Right atrium auricular region (tissue), 2 donors: ENCODE results near the gene ETFB. TPM values are rescaled to one million over a fixed set of nuclear protein-coding genes. Genes with fewer than 3 reads are reported as not detected.

ENCODE experiments used
- DNase-seq: peaks from one replicate; pipeline ENCODE4 v3.0.0-alpha.2; 2019; ENCODE audit warnings: low spot score
- H3K27ac ChIP-seq, 2 donors: fragments of 200-600 bp; sonication (generic); 1 replicate in 1 of 2; 2 replicates in 1 of 2; pipeline ENCODE4 v1.5.1; 2016 to 2019
- H3K27me3 ChIP-seq, 2 donors: fragments of 200-600 bp; sonication (generic); one replicate each; pipeline versions ENCODE4 v1.5.1 to v1.6.0; 2017 to 2019
- H3K36me3 ChIP-seq: fragments of 200-600 bp; sonication (generic); one replicate; pipeline ENCODE4 v1.5.1; 2016
- H3K4me1 ChIP-seq, 2 donors: fragments of 200-600 bp; sonication (generic); one replicate each; pipeline versions ENCODE4 v1.5.1 to v1.6.0; 2017 to 2019
- H3K4me3 ChIP-seq, 2 donors: fragments of 200-600 bp; sonication (generic); 1 replicate in 1 of 2; 2 replicates in 1 of 2; pipeline ENCODE4 v1.5.1; 2017 to 2019; ENCODE audit warnings: mild to moderate bottlenecking in 1 of 2, moderate library complexity in 1 of 2
- H3K9me3 ChIP-seq, 2 donors: fragments of 200-600 bp; sonication (generic); one replicate each; pipeline ENCODE4 v1.5.1; 2019
- total RNA-seq, 2 donors: library from RNA; depleted of rRNA; stranded (reverse); fragments of >200 nt; gene quantifications; one replicate each; pipeline ENCODE4 v1.1.0, GENCODE V29; 2016
- TF ChIP-seq, protein P1 (sequence below), 2 donors: fragments of 200-600 bp; sonication (generic); IDR thresholded peaks; one replicate each; pipeline ENCODE4 v1.5.1; 2019; ENCODE audit warnings: antibody characterized with exemption in 2 of 2

The ETFB gene
- total RNA-seq, 2 donors from 2014 or later, result 385 TPM

DNA sequence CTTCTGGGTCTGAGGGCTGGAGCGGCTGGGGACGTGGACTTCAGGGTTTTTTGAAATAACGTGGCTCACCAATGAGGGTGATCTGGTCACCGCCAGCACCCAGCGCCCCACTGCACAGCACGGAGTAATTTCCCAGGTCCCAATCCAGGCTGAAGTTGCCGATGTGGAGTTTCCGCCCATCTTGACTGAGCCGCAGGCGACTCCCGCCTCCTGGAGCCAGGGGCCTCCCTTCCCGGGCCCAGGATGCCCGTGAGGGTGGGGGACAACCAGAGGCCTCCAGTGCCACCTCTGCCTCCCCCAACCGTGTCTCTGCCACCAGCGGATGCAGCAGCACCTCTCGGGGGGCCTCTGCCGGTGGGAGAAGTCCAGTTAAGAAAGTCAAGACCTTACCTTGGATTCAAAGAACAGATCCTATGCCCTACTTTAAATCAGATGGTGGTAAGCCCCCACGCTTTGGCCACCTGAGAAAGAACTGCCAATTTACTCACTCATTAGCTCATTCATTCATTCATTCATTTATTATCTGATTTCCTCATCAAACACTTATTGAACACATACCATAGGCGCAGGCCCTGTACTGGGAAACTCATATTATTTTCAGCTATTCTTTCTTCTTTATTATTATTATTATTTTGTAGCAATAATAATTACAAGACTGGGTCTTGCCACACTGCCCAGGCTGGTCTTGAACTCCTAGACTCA, 28.2 kb downstream of the ETFB start:
- TF ChIP-seq, protein P1, sequence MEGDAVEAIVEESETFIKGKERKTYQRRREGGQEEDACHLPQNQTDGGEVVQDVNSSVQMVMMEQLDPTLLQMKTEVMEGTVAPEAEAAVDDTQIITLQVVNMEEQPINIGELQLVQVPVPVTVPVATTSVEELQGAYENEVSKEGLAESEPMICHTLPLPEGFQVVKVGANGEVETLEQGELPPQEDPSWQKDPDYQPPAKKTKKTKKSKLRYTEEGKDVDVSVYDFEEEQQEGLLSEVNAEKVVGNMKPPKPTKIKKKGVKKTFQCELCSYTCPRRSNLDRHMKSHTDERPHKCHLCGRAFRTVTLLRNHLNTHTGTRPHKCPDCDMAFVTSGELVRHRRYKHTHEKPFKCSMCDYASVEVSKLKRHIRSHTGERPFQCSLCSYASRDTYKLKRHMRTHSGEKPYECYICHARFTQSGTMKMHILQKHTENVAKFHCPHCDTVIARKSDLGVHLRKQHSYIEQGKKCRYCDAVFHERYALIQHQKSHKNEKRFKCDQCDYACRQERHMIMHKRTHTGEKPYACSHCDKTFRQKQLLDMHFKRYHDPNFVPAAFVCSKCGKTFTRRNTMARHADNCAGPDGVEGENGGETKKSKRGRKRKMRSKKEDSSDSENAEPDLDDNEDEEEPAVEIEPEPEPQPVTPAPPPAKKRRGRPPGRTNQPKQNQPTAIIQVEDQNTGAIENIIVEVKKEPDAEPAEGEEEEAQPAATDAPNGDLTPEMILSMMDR (IDR thresholded peaks at IDR 0.05), result no peak
- H3K4me1 ChIP-seq, result peaks cover 0 to 21% of the 10 kb centered on the region in 2 donors
- DNase-seq, result no peak

DNA sequence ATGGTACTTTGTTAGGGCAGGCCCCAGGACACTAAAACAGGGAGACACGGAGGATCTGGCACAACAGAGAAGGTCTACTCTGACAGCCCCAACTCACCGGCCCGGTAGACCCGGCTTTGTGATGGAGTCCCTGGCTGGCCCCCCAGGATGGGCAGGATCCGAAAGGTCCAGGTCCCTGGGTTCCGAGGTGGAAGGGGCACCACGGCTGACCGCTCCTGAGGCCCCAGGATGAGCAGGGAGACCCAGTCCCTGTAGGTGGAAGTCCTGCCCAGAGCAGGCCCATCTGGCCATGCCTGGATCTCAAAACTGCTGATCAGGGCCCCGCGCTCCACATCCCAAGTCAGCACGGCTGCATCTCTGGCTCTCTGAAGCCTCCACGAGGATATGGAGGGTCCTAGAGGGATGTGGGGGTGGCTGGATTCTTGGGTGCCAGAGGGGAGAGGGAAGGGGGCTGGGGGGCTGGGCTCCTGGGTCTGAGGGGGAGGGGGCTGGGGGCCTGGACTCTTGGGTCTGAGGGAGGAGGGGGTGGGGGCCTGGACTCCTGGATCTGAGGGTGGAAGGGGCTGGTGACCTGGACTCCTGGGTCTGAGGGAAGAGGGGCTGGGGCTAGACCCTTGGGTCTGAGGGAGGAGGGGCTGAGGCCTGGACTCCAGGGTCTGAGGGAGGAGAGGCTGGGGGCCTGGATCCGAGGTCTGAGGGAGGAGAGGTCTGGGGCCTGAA, 28.9 kb downstream of the ETFB start:
- H3K9me3 ChIP-seq, result no peaks in the 10 kb centered on the region
- H3K4me3 ChIP-seq, result no peak overlapping the region
- no peak overlapping the region for H3K27ac ChIP-seq
- TF ChIP-seq, protein P1 (IDR thresholded peaks at IDR 0.05), result no peak
- H3K4me1 ChIP-seq, result peaks cover 0 to 21% of the 10 kb centered on the region in 2 donors
- no peak for DNase-seq
- no peaks in the 10 kb centered on the region for H3K27me3 ChIP-seq
- no peaks in the 10 kb centered on the region for H3K36me3 ChIP-seq

More for the DNA sequence above, 28.2 kb downstream of the ETFB start:
- H3K9me3 ChIP-seq, result no peaks in the 10 kb centered on the region
- no peak overlapping the region for H3K4me3 ChIP-seq
- H3K27me3 ChIP-seq, result no peaks in the 10 kb centered on the region
- H3K36me3 ChIP-seq, result no peaks in the 10 kb centered on the region
- H3K27ac ChIP-seq, result no peak overlapping the region

DNA sequence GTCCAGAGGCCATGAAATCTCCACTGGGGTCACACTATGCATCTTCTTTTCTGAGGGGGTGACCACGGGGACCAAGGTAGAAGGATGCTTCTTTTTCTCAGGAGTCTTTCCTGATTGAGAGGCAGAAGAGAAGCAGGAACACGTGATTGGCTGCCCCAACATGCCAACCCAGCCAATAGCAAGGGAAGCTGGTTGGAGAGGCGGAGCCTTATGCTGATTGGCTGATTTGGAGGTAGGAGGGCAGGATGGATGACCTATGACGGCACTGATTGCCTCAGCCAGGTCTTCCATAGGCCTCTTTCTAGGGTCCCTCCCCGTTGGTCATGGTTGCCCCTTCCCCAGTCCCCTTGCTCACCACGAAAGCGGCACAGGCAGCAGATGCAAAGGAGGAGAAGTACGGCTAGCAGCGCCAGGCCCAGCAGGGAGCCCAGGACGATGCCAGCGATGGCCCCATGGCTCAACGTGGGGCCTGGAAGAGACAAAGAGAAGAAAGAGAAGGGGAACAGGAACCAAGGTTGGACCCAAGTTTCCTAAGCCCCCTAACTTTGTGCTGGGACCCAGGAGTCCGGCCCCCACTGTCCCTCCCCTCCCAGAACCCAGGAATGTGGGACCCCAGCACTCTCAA, 32.2 kb downstream of the ETFB start:
- TF ChIP-seq, protein P1 (IDR thresholded peaks at IDR 0.05), result no peak
- H3K4me1 ChIP-seq, result peaks cover 0 to 7% of the 10 kb centered on the region in 2 donors
- H3K36me3 ChIP-seq, result no peaks in the 10 kb centered on the region
- no peaks in the 10 kb centered on the region for H3K27me3 ChIP-seq
- no peak for DNase-seq
- no peaks in the 10 kb centered on the region for H3K9me3 ChIP-seq
- H3K4me3 ChIP-seq, result no peak overlapping the region
- no peak overlapping the region for H3K27ac ChIP-seq

DNA sequence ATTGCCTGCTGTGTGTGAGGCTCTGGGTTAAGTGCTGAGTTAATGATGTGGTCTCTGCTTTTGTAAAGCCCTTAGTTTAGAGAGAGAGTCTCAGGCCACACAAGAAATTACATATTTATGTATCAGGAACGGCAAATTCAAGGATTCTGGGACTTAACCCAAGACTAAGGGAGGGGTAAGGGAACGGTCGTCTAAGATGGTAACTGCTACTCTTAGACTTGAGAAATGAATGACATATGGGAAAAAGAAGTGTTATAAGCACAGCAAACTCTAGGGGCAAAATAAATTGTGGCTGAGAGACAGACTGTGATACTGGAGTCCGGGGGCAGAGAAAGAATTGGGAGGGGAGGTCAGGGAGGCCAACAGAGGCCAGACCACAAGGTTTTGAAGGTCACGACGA, 34.5 kb downstream of the ETFB start:
- TF ChIP-seq, protein P1 (IDR thresholded peaks at IDR 0.05), result no peak
- Histone ChIP-seq H3K36me3 (no peaks in the 10 kb centered on the region), H3K4me3 (no peak overlapping the region), H3K9me3 (no peaks in the 10 kb centered on the region), H3K27ac (no peak overlapping the region), H3K27me3 (peaks cover 7 to 15% of the 10 kb centered on the region in 2 donors), H3K4me1 (peaks cover 0 to 14% of the 10 kb centered on the region in 2 donors)
- no peak for DNase-seq

DNA sequence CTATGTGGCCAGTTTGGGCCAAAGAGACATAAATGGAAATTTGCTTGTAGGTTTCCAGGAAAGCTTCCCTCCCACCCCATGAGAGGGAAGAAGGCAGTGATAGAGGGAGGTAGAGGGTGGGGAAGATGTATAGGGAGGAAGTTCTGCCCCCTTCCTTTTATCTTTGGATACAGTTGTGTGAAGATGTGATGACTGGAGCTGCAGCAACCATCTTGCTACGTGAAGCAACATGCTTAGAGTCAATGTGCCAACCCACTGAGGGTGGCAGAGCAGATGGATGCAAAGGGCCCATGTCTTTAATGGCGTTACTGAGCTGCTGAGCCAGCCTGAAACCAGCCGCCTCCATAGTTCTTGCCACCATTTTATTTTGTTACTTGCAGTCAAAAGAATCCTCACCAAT, 35.0 kb downstream of the ETFB start:
- Histone ChIP-seq H3K4me3 (no peak overlapping the region), H3K27me3 (peaks cover 7 to 15% of the 10 kb centered on the region in 2 donors), H3K36me3 (no peaks in the 10 kb centered on the region), H3K9me3 (no peaks in the 10 kb centered on the region), H3K27ac (no peak overlapping the region), H3K4me1 (peaks cover 0 to 15% of the 10 kb centered on the region in 2 donors)
- DNase-seq, result no peak
- TF ChIP-seq, protein P1 (IDR thresholded peaks at IDR 0.05), result no peak
